HEK293T (cell line): ENCODE measurements around the gene NR3C2.

Experiments used
- ARNT ChIP-seq: fragments of 450-650 bp; IDR thresholded peaks from 2 replicates; pipeline ENCODE4 v1.6.1; 2017; ENCODE audit warnings: mild to moderate bottlenecking
- HDGF ChIP-seq: fragments of 450-650 bp; IDR thresholded peaks from 2 replicates; pipeline ENCODE4 v1.6.1; 2017; ENCODE audit warnings: antibody characterized with exemption, borderline replicate concordance
- L3MBTL2 ChIP-seq: fragments of 450-650 bp; conservative IDR thresholded peaks from 2 replicates; pipeline ENCODE4 v1.6.1; 2016; ENCODE audit warnings: mild to moderate bottlenecking
- ZNF384 ChIP-seq: fragments of 450-650 bp; IDR thresholded peaks from 2 replicates; pipeline ENCODE4 v1.6.1; 2016

- TF ChIP-seq ARNT (no peak), L3MBTL2 (no peak), HDGF (no peak), ZNF384 (no peak)
Observed at GRCh38 chr4:148041606-148042329, 400.4 kb downstream of the NR3C2 start.
